HG03442 (cell line): Measurements from ENCODE around the gene XPC.

ENCODE experiments used
- ATAC-seq: cut with Tn5 transposase; IDR thresholded peaks from one replicate; pipeline ENCODE4 v1.9.1; 2021; ENCODE audit warnings: mild to moderate bottlenecking, moderate library complexity; ENCODE audit not compliant: unreplicated experiment

The XPC gene

DNA sequence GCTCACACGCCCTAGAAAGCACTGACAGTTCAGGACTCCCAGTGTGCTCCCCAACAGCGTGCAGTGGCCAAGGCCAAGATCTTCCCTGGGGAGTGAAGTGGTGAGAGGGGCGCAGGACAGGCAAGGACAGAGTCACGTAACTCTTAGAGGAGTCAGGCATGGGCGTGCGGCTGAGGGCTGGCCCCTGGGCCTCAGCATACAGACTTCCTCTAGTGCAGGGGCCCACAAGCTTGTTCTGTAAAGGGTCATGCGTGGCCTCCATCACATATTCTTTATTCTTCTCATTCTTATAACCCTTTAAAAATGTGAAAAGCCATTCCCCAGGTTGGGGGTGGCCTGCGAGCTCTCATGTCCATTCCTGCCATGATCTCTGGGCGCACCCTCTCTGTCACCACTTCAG is 28.3 kb downstream of the XPC start:
- ATAC-seq = no peak

DNA sequence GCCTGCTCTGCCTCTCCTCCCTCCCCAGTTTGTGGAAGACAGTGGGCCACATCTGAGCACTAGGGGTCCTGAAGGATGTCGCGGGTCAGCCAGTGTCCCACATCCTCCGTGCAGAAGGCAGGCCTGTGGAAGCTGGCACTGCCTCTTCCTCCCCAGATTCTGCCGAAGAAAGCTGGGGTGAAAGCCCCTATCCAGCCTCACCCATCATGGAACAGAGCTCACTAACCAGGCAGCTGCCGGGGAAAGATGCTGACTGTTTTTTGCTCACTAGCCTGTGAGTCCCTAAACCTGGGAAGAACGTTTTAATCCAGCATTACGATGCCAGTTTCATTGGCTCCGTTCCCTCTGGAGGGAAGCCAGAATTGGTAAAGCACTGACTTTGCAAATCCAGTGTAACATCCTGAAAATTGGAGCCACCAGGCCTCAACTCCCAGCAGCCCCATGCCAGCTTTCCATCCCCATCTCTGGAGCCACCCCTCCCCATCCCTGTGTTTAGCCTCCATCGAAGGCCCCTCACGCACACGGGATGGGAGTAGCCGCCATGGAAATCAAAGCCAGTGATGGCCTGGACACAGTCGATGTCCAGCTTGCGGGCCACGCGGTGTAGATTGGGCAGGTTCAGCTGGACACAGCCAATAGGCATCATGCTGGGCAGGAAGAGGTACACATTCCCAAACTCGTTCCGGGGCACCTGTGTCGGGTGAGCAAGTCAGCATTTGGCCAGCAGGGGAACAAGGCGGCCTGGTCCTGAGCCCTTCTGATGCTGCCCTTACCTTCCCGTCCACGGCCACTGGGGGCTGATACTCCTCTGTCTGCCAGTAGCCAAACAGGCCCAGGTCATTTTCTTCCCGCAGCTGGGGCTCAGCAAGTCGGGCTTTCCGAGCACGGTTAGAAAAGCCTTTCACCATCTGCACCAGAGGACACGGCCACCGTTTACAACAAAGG is 30.1 kb downstream of the XPC start:
- ATAC-seq = no peak

GRCh38 chr3:14147617-14148016 is 30.8 kb downstream of the XPC start:
- ATAC-seq = no peak

DNA sequence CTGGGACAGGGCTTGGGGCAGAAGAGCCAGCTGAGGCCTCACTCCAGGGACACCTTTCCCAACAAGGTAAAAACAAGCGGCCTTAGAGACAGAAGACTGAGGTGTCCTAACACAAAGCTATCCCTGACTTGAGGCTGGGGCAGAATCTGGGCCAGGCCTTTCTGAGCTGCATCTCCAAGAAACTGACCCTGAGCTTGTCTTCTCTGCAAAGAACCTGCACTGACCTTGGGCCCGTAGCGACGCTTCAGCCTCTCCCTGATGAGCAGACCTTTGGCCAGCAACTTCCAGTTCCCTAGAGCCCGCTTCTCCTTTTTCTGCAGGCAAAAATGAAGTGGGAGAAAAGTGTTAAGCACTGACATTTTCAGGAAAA is 31.4 kb downstream of the XPC start:
- ATAC-seq = no peak

DNA sequence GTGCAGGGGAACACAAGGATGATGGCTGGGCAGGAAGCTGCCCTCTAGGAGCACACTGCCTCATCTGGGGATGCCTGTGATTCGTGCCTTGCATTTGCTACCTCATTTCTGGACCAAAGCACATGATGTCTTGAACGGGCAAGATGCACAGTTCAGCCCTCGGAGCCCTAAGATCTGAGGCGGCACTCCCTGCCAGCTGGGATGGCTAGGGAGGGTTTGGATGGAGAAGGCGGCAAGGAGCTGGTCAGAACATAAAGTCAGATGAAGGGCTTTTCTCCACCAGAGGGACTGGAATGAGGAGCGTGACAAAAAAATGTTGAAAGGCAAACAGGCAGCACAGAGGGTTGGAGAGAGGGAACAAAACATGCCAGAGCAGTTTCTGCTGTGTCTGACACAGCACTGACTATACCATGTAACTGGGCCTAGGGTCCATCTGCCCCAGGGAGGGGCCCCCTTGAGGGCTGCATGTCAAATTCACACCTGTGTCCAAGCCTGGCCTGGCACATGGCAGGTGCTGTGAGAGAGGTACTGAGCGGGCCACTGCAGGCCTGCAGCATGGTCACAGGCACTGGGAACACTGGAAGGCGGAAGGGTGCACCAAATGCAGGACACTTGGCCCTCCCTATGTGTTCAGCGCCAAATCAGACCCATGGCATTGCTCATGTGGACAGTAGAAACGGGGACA is 31.9 kb downstream of the XPC start:
- no peak for ATAC-seq

DNA sequence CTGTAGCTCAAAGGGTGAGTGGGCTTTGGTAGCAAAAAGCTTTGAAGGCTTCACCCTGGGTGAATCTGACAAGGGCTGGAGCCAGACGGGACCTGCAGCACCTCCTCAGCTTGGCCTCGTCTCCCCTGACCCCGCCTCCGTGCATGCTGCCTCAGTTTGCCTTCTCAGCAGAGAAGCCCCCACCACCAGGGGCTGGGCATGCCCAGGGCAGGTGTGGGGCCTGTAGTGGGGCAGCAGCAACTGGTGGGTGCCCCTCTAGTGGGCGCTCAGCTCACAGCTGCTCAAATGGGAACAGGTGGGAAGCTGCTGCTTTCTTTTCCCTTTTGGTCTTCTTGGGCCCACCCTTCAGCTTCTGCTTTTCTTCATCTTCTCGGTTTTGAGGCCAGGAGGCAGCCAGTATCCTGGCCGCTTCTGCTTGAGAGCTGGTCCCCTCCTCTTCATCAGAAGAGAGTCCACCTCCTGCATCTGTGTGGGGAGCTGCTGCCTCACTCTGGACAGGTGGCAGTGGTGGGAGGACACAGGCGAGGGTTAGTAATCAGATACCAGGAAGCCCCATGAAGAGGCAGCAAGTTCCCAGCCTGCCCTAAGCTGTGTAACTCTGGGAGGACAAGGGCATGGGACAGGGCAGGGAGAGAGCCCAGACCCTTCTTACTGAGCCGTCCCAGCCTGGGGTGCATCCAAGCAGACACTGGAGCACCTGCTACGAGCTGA is 32.6 kb downstream of the XPC start:
- no peak for ATAC-seq

DNA sequence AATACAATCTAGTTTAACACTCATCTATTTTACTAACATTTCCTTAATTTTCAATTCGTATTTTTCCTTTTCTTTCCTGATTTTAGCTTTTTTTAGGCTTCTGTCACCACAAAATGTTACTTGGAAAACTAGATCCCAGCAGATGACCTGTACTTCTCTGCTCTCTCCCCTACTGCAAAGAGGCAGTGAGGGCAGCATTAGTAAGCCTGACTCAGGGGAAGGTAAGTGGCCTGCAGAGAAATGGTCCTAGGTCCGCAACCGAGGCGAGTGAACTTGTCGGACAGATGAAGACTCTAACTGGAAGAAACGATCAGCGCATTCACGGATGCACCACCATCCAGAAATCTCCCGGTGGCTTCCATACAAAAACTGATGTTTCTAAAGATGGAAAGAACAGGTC is 33.2 kb downstream of the XPC start:
- ATAC-seq = no peak

DNA sequence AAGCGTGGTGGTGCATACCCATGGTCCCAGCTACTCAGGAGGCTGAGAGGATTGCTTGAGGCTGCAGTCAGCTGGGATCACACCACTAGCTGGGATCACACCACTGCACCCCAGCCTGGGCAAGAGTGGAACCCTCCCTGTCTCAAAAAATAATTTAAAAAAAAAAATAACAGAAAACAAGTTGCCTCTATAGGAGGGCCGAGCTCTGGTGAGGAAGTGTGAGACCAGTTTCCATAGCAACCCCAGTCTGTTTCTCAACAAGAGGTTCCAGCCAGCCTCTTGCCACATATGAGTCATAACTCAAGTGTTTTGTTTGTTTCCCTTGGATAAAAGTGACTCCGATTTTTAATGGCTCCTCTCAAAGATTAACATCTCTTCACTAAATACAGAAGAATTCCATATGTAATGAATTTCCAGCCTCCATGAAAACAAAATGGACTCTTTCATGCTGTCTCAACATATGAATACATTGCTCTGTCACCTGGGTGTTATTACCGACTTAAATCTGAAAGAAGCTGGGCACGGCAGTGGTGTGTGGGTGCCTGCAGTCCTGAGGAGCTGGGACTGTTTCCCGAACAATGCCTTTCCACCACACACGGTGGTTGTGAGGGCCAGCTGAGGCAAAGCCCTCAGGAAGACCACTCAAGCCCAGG is 33.9 kb downstream of the XPC start:
- ATAC-seq = peak; percentile 92

GRCh38 chr3:14143271-14144225 is 34.9 kb downstream of the XPC start:
- no peak for ATAC-seq

DNA sequence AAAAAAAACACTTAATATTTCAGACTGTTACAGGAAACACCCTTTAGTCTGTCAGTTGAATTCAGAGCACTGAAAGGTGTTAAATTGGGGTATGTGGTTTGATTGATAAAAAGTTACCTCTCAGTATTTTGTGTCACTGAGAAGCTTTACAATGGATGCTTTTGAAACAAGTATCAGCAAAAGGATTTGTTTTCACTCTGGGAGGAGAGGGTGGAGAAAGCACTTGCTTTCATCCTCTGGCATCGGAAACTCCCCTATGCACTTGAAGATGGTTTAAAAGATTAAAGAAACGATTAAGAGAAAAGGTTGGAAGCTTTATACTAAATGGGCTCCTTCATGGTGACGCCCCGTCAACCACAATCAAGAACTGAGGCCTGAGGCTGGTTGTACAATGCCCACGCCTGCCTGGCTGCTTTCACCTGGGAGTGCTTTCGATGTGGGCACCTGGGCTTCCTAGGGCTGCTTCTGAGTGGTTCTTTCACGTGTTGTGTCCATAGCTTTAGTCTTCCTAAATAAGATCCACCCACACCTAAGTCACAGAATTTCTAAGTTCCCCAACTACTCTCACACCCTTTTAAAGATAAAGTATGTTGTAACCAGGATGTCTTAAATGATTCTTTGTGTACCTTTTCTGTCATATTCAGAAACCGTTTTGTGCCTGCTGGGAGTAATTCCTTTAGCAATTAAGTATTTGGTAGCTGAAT is 35.7 kb downstream of the XPC start:
- ATAC-seq = no peak

DNA sequence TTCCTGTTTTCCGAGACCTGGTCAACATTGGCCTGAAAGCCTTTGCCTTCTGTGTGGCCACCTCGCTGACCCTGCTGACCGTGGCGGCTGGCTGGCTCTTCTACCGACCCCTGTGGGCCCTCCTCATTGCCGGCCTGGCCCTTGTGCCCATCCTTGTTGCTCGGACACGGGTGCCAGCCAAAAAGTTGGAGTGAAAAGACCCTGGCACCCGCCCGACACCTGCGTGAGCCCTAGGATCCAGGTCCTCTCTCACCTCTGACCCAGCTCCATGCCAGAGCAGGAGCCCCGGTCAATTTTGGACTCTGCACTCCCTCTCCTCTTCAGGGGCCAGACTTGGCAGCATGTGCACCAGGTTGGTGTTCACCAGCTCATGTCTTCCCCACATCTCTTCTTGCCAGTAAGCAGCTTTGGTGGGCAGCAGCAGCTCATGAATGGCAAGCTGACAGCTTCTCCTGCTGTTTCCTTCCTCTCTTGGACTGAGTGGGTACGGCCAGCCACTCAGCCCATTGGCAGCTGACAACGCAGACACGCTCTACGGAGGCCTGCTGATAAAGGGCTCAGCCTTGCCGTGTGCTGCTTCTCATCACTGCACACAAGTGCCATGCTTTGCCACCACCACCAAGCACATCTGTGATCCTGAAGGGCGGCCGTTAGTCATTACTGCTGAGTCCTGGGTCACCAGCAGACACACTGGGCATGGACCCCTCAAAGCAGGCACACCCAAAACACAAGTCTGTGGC is 36.6 kb downstream of the XPC start:
- ATAC-seq = no peak

DNA sequence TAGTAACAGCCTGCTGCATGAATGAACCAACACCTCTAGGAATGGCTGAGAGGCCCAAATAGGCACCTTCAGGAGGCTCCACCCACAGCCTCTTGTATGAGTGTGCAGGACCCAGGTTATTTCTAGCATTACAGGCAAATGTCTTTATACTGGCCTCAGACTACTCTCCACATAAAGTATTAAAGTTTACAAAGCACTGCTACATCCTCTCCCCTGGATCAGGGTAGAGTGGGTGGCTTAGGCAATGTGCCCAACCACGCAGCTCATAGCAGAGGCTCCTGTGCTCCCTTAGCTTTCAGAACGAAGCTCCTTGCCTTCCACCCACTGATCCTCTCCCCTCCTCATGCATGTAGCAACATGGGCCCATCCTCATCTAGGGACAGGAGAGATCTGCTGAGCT is 37.3 kb downstream of the XPC start:
- ATAC-seq = no peak

- no peak for ATAC-seq
Observed at GRCh38 chr3:14140668-14141067, 37.7 kb downstream of the XPC start.

DNA sequence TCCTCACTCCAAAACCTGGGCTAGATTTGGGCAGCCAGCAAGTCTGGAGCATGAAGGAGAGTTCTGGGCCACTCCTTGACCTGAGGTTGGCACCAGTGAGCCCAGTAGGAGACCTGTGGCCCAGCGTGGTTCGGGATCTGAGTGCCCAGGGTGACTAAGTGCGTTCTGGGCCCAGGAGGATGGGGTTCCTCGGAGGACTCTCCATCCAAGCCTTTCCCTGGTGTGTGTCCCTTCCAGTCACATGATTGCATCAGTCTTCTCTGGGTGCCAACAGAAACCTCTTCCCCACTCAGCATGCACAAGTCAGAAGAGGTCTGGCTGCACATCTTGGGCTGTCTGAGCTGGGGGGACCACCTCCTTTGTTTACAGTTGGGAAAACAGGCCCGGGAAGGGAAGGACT is 38.6 kb downstream of the XPC start:
- ATAC-seq = no peak

DNA sequence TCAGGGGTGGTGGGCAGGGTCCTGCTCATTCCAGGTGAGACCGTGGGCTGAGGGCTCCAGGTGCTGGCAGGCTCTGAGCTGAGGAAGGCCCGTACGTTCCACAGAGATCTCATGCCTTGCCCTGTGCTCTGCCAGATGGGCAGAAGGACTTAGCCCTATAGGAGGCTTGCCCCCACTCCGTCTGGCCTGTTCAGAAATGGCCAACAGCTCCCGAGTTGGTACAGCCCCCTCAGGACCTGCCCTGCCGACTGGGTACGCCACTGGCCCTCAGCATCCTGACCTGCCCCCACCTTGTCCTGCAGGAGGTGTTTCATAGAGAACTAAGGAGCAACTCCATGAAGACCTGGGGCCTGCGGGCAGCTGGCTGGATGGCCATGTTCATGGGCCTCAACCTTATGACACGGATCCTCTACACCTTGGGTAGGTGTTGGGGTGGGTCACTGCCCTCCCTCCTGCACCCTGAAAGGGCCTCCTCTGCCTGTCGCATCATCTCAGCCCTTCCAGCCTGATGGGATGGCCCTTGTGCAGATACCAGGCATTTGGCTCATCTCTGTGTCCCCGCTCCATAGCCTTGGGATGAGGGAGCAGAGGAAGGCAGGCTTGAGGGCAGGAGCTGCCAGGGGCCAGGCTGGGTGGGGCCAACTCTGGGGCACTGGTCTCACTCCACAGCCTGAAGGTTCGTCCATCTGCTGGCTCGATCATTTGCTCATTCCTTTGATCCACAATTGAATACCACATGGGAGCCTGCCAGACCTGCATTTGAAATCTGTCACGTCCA is 39.3 kb downstream of the XPC start:
- no peak for ATAC-seq

DNA sequence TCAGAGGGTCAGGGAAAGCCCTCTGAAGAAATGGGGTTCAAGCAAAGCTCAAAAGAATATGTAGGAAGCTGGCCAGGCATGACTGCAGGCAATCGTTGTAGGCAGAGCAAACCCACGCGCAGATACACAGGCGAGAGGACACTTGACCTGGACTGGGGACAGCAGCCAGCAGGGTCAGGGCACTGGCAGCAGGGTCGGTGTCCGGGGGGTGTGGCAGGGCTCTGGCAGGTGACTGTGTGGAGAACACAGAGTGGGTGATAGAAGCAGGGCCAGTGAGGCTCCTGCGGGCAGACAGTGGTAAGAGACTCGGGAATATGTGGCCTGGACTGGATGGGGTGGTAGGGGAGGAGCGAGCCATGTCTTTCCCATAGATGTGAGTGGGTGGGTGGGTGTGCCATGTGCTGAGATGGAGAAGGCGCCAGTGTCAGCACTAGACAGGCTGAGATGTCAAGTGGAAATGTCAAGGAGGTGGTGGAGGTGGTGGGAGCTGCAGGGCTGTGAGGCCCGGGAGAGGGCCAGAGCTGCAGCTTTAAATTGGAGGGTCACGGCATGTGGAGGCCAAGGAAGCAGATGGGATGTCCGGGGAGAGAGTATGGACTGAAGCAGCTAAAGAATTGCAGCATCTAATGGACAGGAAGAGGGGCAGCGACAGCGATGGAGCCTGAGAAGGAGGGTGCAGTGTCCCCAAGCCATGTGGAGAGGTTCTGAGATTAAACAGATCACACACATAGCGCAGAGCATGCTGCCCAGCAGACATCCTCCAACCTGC is 40.1 kb downstream of the XPC start:
- ATAC-seq = no peak

DNA sequence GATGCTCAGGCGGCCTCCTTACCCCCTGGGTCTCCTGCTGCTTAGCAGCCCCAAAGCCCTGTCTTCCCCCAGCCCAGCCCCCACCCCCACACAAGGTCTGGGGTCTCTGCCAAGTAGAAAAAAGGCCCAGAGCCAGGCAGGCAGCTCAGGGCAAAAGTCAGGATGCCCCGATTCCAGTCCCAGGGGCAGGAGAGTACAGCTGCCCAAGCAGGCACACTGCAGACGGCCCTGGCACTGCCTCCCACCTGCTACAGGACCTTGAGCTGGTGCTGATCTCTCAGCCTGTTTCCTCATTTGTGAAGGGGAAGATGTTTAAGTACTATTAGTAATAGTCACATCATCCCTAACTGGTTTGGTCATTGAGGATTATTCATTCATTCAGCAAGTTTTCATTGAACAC is 41.0 kb downstream of the XPC start:
- no peak for ATAC-seq
